Measurements from ENCODE around the gene KDM4C. TPM values are rescaled to one million over a fixed set of nuclear protein-coding genes. Genes with fewer than 3 reads are reported as not detected.

Gene KDM4C
- total and polyA plus RNA-seq, 2 of the 8 experiments (the other 6 are each of a cell fraction or from before 2014, with no cell fraction given): 13.0 to 26.1 TPM

DNA sequence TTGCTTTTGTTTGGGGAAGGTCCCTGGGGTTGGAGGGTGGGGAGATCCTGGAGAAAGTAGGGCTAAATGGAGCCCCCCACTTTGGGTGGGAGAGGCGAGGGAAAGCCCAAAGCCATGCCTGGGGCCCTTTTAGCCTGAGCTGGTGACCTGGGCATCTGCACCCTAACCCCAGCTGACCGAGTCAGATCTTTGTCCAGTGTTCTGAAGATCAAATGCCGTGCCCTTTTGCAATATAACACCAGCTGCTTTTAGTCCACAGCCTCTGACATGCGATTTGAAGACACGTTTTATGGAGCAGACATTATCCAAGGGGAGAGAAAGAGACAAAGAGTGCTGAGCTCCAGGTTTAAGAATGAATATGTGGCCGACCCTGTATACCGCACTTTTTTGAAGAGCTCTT is 416.5 kb downstream of the KDM4C start:
- Histone ChIP-seq H4K8ac (ENCODE audit: extremely low read depth, insufficient read depth, low read length) (no peak overlapping the region), H3K56ac (replicated peaks; ENCODE audit: insufficient read length, low read depth, low read length) (no peak overlapping the region), H2AK5ac (ENCODE audit: low read depth, low read length) (no peak overlapping the region), H2BK15ac (ENCODE audit: low read length) (no peak overlapping the region), H4K20me1 (replicated peaks in 1 of 2; ENCODE audit: control insufficient read depth in 1 of 2, insufficient read depth in 2 of 2, low read length in 2 of 2) (no peaks in the 10 kb centered on the region), H3K23ac (ENCODE audit: insufficient read length) (no peak overlapping the region), H3K23me2 (ENCODE audit: low read depth, low read length) (no peaks in the 10 kb centered on the region), H3K4me2 (ENCODE audit: insufficient read depth in 1 of 2, low read depth in 2 of 2, low read length in 2 of 2) (no peak overlapping the region), H3K27me3 (replicated peaks in 1 of 4; ENCODE audit: control insufficient read depth in 3 of 4, extremely low read depth in 1 of 4, insufficient read depth in 3 of 4, low read length in 3 of 4) (no peaks in the 10 kb centered on the region), H2BK5ac (ENCODE audit: low read depth, low read length) (no peak overlapping the region), H3K4me3 (ENCODE audit: extremely low read depth in 1 of 4, insufficient read depth in 2 of 4, low read depth in 3 of 4, low read length in 4 of 4) (no peak overlapping the region), H3K79me2 (ENCODE audit: control insufficient read depth in 1 of 2, insufficient read depth in 2 of 2, low read length in 2 of 2) (no peaks in the 10 kb centered on the region), H3K4me1 (replicated peaks in 1 of 4; ENCODE audit: control insufficient read depth in 3 of 4, insufficient read depth in 4 of 4, low read length in 3 of 4) (peaks cover 0 to 6% (median 4%) of the 10 kb centered on the region in 4 experiments; a peak in 5 of 7 replicates), H3K9ac (replicated peaks in 1 of 4; ENCODE audit: extremely low read depth in 1 of 4, low read depth in 3 of 4, low read length in 3 of 4) (no peak overlapping the region), H2AFZ (ENCODE audit: low read length) (no peak overlapping the region), H3K4ac (replicated peaks; ENCODE audit: insufficient read length, low read depth, low read length) (no peak overlapping the region), H4K91ac (replicated peaks; ENCODE audit: insufficient read length, low read length) (no peak overlapping the region), H3K36me3 (ENCODE audit: control insufficient read depth in 2 of 4, insufficient read depth in 4 of 4, low read length in 3 of 4) (no peaks in the 10 kb centered on the region; a peak in 1 of 8 replicates), H4K5ac (ENCODE audit: insufficient read length, low read depth, low read length) (no peak overlapping the region), H3K9me3 (ENCODE audit: insufficient read depth in 2 of 2, low read depth in 1 of 2, low read length in 1 of 2) (no peaks in the 10 kb centered on the region), H3K18ac (ENCODE audit: extremely low read depth, low read length) (no peak overlapping the region), H2BK12ac (ENCODE audit: low read depth, low read length) (no peak overlapping the region), H3K14ac (ENCODE audit: insufficient read length) (no peak overlapping the region), H3K27ac (ENCODE audit: low read depth, low read length) (no peak overlapping the region), H3K79me1 (ENCODE audit: low read depth, low read length) (no peaks in the 10 kb centered on the region), H2BK20ac (ENCODE audit: low read length) (no peak overlapping the region), H2BK120ac (replicated peaks; ENCODE audit: low read depth, low read length) (no peak overlapping the region)
- TF ChIP-seq JUN (IDR thresholded peaks at IDR 0.05; ENCODE audit: low read depth, low read length) (no peak), GABPA (IDR thresholded peaks at IDR 0.05; ENCODE audit: borderline replicate concordance, insufficient read depth, low read length) (no peak), RAD21 (IDR thresholded peaks at IDR 0.05 in 1 of 2, conservative IDR thresholded peaks at IDR 0.05 in 1 of 2; ENCODE audit: low read depth in 2 of 2, low read length in 2 of 2) (no peak), SAP30 (IDR thresholded peaks at IDR 0.05; ENCODE audit: insufficient read depth, insufficient replicate concordance, low read length) (no peak), RBBP5 (IDR thresholded peaks at IDR 0.05; ENCODE audit: borderline replicate concordance, low read depth, low read length) (no peak), TBP (IDR thresholded peaks at IDR 0.05; ENCODE audit: low read depth, low read length) (no peak)
- TF ChIP-seq, protein P1, sequence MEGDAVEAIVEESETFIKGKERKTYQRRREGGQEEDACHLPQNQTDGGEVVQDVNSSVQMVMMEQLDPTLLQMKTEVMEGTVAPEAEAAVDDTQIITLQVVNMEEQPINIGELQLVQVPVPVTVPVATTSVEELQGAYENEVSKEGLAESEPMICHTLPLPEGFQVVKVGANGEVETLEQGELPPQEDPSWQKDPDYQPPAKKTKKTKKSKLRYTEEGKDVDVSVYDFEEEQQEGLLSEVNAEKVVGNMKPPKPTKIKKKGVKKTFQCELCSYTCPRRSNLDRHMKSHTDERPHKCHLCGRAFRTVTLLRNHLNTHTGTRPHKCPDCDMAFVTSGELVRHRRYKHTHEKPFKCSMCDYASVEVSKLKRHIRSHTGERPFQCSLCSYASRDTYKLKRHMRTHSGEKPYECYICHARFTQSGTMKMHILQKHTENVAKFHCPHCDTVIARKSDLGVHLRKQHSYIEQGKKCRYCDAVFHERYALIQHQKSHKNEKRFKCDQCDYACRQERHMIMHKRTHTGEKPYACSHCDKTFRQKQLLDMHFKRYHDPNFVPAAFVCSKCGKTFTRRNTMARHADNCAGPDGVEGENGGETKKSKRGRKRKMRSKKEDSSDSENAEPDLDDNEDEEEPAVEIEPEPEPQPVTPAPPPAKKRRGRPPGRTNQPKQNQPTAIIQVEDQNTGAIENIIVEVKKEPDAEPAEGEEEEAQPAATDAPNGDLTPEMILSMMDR (IDR thresholded peaks at IDR 0.05; ENCODE audit: control extremely low read depth in 1 of 3, insufficient read depth in 1 of 3, low read depth in 1 of 3, low read length in 3 of 3): no peak
- TF ChIP-seq, protein P2, sequence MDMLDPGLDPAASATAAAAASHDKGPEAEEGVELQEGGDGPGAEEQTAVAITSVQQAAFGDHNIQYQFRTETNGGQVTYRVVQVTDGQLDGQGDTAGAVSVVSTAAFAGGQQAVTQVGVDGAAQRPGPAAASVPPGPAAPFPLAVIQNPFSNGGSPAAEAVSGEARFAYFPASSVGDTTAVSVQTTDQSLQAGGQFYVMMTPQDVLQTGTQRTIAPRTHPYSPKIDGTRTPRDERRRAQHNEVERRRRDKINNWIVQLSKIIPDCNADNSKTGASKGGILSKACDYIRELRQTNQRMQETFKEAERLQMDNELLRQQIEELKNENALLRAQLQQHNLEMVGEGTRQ (IDR thresholded peaks at IDR 0.05; ENCODE audit: low read length): no peak
- no peak for FAIRE-seq
- ChIA-PET CTCF (ENCODE audit: partially characterized antibody) (interaction anchor here (0.7 to 2.5 kb wide), 18 partner anchors 9 to 347 kb away, joined by 3 to 24 read pairs (median 3); no protein-coding TSS in a partner anchor), POLR2A (ENCODE audit: partially characterized antibody) (no interaction called here)
- WGBS, 2 experiments (ENCODE audit: extremely low coverage in 1 of 2, insufficient coverage in 1 of 2, insufficient read length in 1 of 2, insufficient replicate concordance in 2 of 2, low coverage in 1 of 2, low lambda C conversion rate in 2 of 2, missing lambda C conversion rate in 1 of 2): 88% methylated on average over 7 of the region's 7 CpGs; no CpG with 5 or more reads in 1 of the 2 experiments
- DNase-seq (ENCODE audit: low read depth in 1 of 2, low spot score in 2 of 2): no peak

All from H1 (cell line).